Neural cell (in vitro differentiated cells): ENCODE measurements around the gene MYOCD. TPM values are rescaled to one million over a fixed set of nuclear protein-coding genes. Genes with fewer than 3 reads are reported as not detected.

Source experiments
- H2AFZ ChIP-seq: fragments of 200-600, 300-800 bp; sonication (generic), shearing (Covaris generic); 2 replicates; pipeline ENCODE4 v1.6.0; 2014; ENCODE audit warnings: low read depth, mild to moderate bottlenecking, antibody characterized with exemption, low read length, moderate library complexity
- H3F3A ChIP-seq: fragments of 200-600 bp; shearing (Covaris generic); 2 replicates; pipeline ENCODE4 v1.6.1; 2016; ENCODE audit warnings: mild to moderate bottlenecking, moderate library complexity, mixed read lengths, antibody characterized with exemption, low read length; ENCODE audit not compliant: insufficient read depth, poor library complexity, severe bottlenecking
- H3K27ac ChIP-seq: fragments of 200-600, 300-800 bp; sonication (generic), shearing (Covaris generic); 2 replicates; pipeline ENCODE4 v1.5.1; 2014; ENCODE audit warnings: mild to moderate bottlenecking, low read length, moderate library complexity
- H3K27me3 ChIP-seq: fragments of 300-800, 200-600 bp; sonication (generic), shearing (Covaris generic); 2 replicates; pipeline ENCODE4 v1.6.0; 2014; ENCODE audit warnings: mild to moderate bottlenecking, low read depth, low read length, moderate library complexity; ENCODE audit not compliant: insufficient read depth
- H3K36me3 ChIP-seq: fragments of 300-800, 200-600 bp; sonication (generic), shearing (Covaris generic); 2 replicates; pipeline ENCODE4 v1.5.1; 2014; ENCODE audit warnings: mild to moderate bottlenecking, antibody characterized with exemption, low read length, moderate library complexity; ENCODE audit not compliant: insufficient read depth
- H3K4me2 ChIP-seq: fragments of 300-800, 200-600 bp; sonication (generic), shearing (Covaris generic); 2 replicates; pipeline ENCODE4 v1.6.0; 2014; ENCODE audit warnings: mild to moderate bottlenecking, low read length
- H3K4me3 ChIP-seq: fragments of 300-800, 200-600 bp; sonication (generic), shearing (Covaris generic); 2 replicates; pipeline ENCODE4 v1.5.1; 2014; ENCODE audit warnings: mild to moderate bottlenecking, low read length, moderate library complexity
- H3K79me2 ChIP-seq: fragments of 200-600 bp; shearing (Covaris generic); replicated peaks from 2 replicates; pipeline ENCODE4 v1.6.0; 2014; ENCODE audit warnings: mild to moderate bottlenecking, low read length, moderate library complexity; ENCODE audit not compliant: insufficient read depth
- H3K9ac ChIP-seq: fragments of 300-800, 200-600 bp; sonication (generic), shearing (Covaris generic); 2 replicates; pipeline ENCODE4 v1.6.1; 2016; ENCODE audit warnings: mild to moderate bottlenecking, low read length, mixed read lengths
- H3K9me2 ChIP-seq: fragments of 200-600 bp; shearing (Covaris generic); 2 replicates; pipeline ENCODE4 v1.6.1; 2016; ENCODE audit warnings: mild to moderate bottlenecking, low read length, mixed read lengths; ENCODE audit not compliant: insufficient read depth
- H3K9me3 ChIP-seq: fragments of 200-600, 300-800 bp; sonication (generic), shearing (Covaris generic); 2 replicates; pipeline ENCODE4 v1.6.1; 2016; ENCODE audit warnings: mild to moderate bottlenecking, mixed run types, low read length, moderate library complexity, mixed read lengths
- H4K20me1 ChIP-seq: fragments of 200-600 bp; shearing (Covaris generic); 2 replicates; pipeline ENCODE4 v1.6.1; 2016; ENCODE audit warnings: mild to moderate bottlenecking, mixed run types; ENCODE audit not compliant: insufficient read depth
- CTCF ChIP-seq: fragments of 450-650 bp; IDR thresholded peaks from 2 replicates; pipeline ENCODE4 v1.5.1; 2014; ENCODE audit warnings: antibody characterized with exemption, mild to moderate bottlenecking, moderate library complexity; ENCODE audit not compliant: poor library complexity, severe bottlenecking
- EZH2 ChIP-seq: fragments of 200-600, 300-800 bp; shearing (Covaris generic), sonication (generic); IDR thresholded peaks from 2 replicates; pipeline ENCODE4 v1.6.1; 2014; ENCODE audit warnings: antibody characterized with exemption, low read length, borderline replicate concordance, mild to moderate bottlenecking; ENCODE audit not compliant: insufficient read depth, poor library complexity, severe bottlenecking
- MXI1 ChIP-seq: fragments of 450-650 bp; conservative IDR thresholded peaks from 2 replicates; pipeline ENCODE4 v1.6.1; 2014; ENCODE audit warnings: antibody characterized with exemption, mild to moderate bottlenecking; ENCODE audit not compliant: poor library complexity, severe bottlenecking
- POLR2AphosphoS5 ChIP-seq: IDR thresholded peaks from 2 replicates; pipeline ENCODE4 v1.6.1; 2012
- RAD21 ChIP-seq: fragments of 450-650 bp; conservative IDR thresholded peaks from 2 replicates; pipeline ENCODE4 v1.6.1; 2014; ENCODE audit warnings: antibody characterized with exemption, mild to moderate bottlenecking, moderate library complexity
- REST ChIP-seq: IDR thresholded peaks from 2 replicates; pipeline ENCODE4 v1.6.1; 2012; ENCODE audit warnings: borderline replicate concordance
- SMC3 ChIP-seq: fragments of 450-650 bp; conservative IDR thresholded peaks from 2 replicates; pipeline ENCODE4 v1.6.1; 2014; ENCODE audit warnings: antibody characterized with exemption, mild to moderate bottlenecking, moderate library complexity; ENCODE audit not compliant: poor library complexity
- TAF1 ChIP-seq: IDR thresholded peaks from 2 replicates; pipeline ENCODE4 v1.6.1; 2012; ENCODE audit warnings: low read depth
- polyA plus RNA-seq: library from polyadenylated mRNA; depleted of rRNA; stranded (reverse); fragments of >200 nt; gene quantifications from 2 replicates; pipeline ENCODE4 v1.2.3, GENCODE V29; 2014

MYOCD gene
- polyA plus RNA-seq, 1 donor from 2014 or later: not detected

GRCh38 chr17:12642034-12642433, 23.7 kb upstream of the MYOCD start:
- Histone ChIP-seq H3K9me3 (no peaks in the 10 kb centered on the region), H3K4me3 (no peak overlapping the region), H3K9me2 (no peaks in the 10 kb centered on the region), H3F3A (no peaks in the 10 kb centered on the region), H3K4me2 (no peak overlapping the region), H3K9ac (no peak overlapping the region), H3K27me3 (no peaks in the 10 kb centered on the region), H3K36me3 (no peaks in the 10 kb centered on the region), H4K20me1 (no peaks in the 10 kb centered on the region), H2AFZ (no peak overlapping the region), H3K79me2 (no peaks in the 10 kb centered on the region), H3K27ac (no peak overlapping the region)
- TF ChIP-seq EZH2 (no peak), TAF1 (no peak), CTCF (no peak), SMC3 (no peak), RAD21 (no peak)

GRCh38 chr17:12643822-12644221, 21.9 kb upstream of the MYOCD start:
- Histone ChIP-seq H3K4me3 (no peak overlapping the region), H3F3A (no peaks in the 10 kb centered on the region), H3K9ac (no peak overlapping the region), H3K79me2 (no peaks in the 10 kb centered on the region), H3K27ac (no peak overlapping the region), H4K20me1 (no peaks in the 10 kb centered on the region), H3K36me3 (no peaks in the 10 kb centered on the region), H3K27me3 (no peaks in the 10 kb centered on the region), H3K4me2 (no peak overlapping the region), H2AFZ (no peak overlapping the region), H3K9me3 (no peaks in the 10 kb centered on the region), H3K9me2 (no peaks in the 10 kb centered on the region)
- TF ChIP-seq EZH2: no peak
- no peak for TF ChIP-seq REST
- no peak for TF ChIP-seq TAF1
- TF ChIP-seq MXI1: no peak
- no peak for TF ChIP-seq CTCF
- TF ChIP-seq POLR2AphosphoS5: no peak
